Measurements from ENCODE around the gene APBA1.

- TF ChIP-seq CTCF (optimal IDR thresholded peaks at IDR 0.05 in 1 of 3, IDR thresholded peaks at IDR 0.05 in 1 of 3, conservative IDR thresholded peaks at IDR 0.05 in 1 of 3; ENCODE audit: extremely low read depth in 1 of 3, insufficient read depth in 2 of 3, low read length in 3 of 3), result no peak
- TF ChIP-seq EZH2 (IDR thresholded peaks at IDR 0.05; ENCODE audit: low read length), result no peak
These were observed 217.8 kb downstream of the APBA1 start for GRCh38 chr9:69454321-69454720.

Measured in keratinocyte (primary cell).